Smooth muscle cell (in vitro differentiated cells): ENCODE data around the gene FAM174C. TPM values are rescaled to one million over a fixed set of nuclear protein-coding genes. Genes with fewer than 3 reads are reported as not detected.

ENCODE experiments used
- DNase-seq: peaks from one replicate; lab custom pipeline; 2025; ENCODE audit not compliant: unreplicated experiment; lab: John Stamatoyannopoulos, UW
- H2AFZ ChIP-seq: fragments of 200-600 bp; sonication (generic); 2 replicates; pipeline ENCODE4 v1.6.0; 2016; ENCODE audit warnings: antibody characterized with exemption, low read depth, mild to moderate bottlenecking
- H3F3A ChIP-seq: fragments of 200-600 bp; sonication (generic); 2 replicates; pipeline ENCODE4 v1.6.0; 2017; ENCODE audit warnings: antibody characterized with exemption, low read depth
- H3K27ac ChIP-seq: fragments of 200-600 bp; sonication (generic); 2 replicates; pipeline ENCODE4 v1.5.1; 2016; ENCODE audit warnings: low read depth, mild to moderate bottlenecking
- H3K27me3 ChIP-seq: fragments of 200-600 bp; sonication (generic); 2 replicates; pipeline ENCODE4 v1.6.1; 2016; ENCODE audit warnings: low read depth, mild to moderate bottlenecking
- H3K36me3 ChIP-seq: fragments of 200-600 bp; sonication (generic); 2 replicates; pipeline ENCODE4 v1.5.1; 2016; ENCODE audit warnings: low read depth
- H3K4me1 ChIP-seq: fragments of 200-600 bp; sonication (generic); 2 replicates; pipeline ENCODE4 v1.5.1; 2016; ENCODE audit warnings: low read depth
- H3K4me2 ChIP-seq: fragments of 200-600 bp; sonication (generic); 2 replicates; pipeline ENCODE4 v1.6.0; 2016; ENCODE audit warnings: mild to moderate bottlenecking
- H3K4me3 ChIP-seq: fragments of 200-600 bp; sonication (generic); 2 replicates; pipeline ENCODE4 v1.5.1; 2016; ENCODE audit warnings: mild to moderate bottlenecking
- H3K79me2 ChIP-seq: fragments of 200-600 bp; sonication (generic); 2 replicates; pipeline ENCODE4 v1.6.0; 2016; ENCODE audit warnings: low read depth, mild to moderate bottlenecking
- H3K9ac ChIP-seq: fragments of 200-600 bp; sonication (generic); 2 replicates; pipeline ENCODE4 v1.6.0; 2016; ENCODE audit warnings: low read depth
- H3K9me3 ChIP-seq: fragments of 200-600 bp; sonication (generic); replicated peaks from 2 replicates; pipeline ENCODE4 v1.5.1; 2016; ENCODE audit warnings: low read depth
- H4K20me1 ChIP-seq: fragments of 200-600 bp; sonication (generic); 2 replicates; pipeline ENCODE4 v1.6.0; 2016; ENCODE audit warnings: low read depth
- CTCF ChIP-seq: fragments of 200-600 bp; sonication (generic); IDR thresholded peaks from 2 replicates; pipeline ENCODE4 v1.5.1; 2017; ENCODE audit warnings: borderline replicate concordance, mild to moderate bottlenecking, antibody characterized with exemption; ENCODE audit not compliant: insufficient read depth, poor library complexity, severe bottlenecking
- WGBS: methylation state at CpG from one replicate; pipeline ENCODE4 v1.1.7; 2016; ENCODE audit warnings: low lambda C conversion rate; 5-methylcytosine and 5-hydroxymethylcytosine counted together
- polyA plus RNA-seq: library from polyadenylated mRNA; unstranded; fragments of >200 nt; fragmentation: Nextera tagmentation; extraction: Ambion mirVana; gene quantifications from 2 replicates; pipeline ENCODE4 v1.2.1, GENCODE V29; 2016
- total RNA-seq: library from RNA; depleted of rRNA; stranded (reverse); fragments of >200 nt; gene quantifications from 2 replicates; pipeline ENCODE4 v1.2.3, GENCODE V29; 2014

Gene FAM174C
- total and polyA plus RNA-seq, 2 experiments from 2014 or later: 41.5 to 75.6 TPM

DNA sequence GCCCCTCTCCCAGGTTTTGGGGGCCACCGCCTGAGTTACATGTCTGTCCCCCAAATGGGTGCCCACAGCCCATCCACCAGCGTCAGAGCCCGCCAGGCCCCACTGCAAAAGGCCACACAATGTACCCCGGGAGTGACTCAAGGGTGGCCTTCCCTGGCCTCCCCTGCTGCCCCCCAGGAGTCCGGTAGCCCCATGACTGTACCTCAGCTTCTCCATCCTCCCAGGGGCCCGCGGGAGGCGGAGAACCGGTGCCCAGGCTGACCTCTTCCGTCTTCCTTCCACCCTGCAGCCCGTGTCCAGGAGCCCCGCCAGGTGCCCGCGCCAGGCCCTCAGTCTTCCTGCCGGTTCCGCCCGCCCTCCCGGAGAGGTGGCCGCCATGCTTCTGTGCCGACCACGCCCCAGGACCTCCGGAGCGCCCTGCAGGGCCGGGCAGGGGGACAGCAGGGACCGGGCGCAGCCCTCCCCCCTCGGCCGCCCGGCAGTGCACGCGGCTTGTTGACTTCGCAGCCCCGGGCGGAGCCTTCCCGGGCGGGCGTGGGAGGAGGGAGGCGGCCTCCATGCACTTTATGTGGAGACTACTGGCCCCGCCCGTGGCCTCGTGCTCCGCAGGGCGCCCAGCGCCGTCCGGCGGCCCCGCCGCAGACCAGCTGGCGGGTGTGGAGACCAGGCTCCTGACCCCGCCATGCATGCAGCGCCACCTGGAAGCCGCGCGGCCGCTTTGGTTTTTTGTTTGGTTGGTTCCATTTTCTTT is 47.9 kb upstream of the FAM174C start:
- H2AFZ ChIP-seq: no peak overlapping the region

GRCh38 chr19:1228161-1228957 is 47.0 kb upstream of the FAM174C start:
- 97% methylated on average over 60 of the region's 100 CpGs for whole genome bisulfite sequencing
- Histone ChIP-seq H3K9ac (no peak overlapping the region), H3K79me2 (no peaks in the 10 kb centered on the region), H3F3A (peaks cover 8% of the 10 kb centered on the region), H3K4me3 (no peak overlapping the region), H3K27me3 (no peaks in the 10 kb centered on the region), H3K4me2 (no peak overlapping the region), H2AFZ (no peak overlapping the region), H3K4me1 (no peaks in the 10 kb centered on the region), H3K9me3 (no peaks in the 10 kb centered on the region), H3K27ac (no peak overlapping the region), H4K20me1 (peaks cover 46% of the 10 kb centered on the region), H3K36me3 (no peaks in the 10 kb centered on the region)
- no peak for DNase-seq
- no peak for TF ChIP-seq CTCF

More for the DNA sequence above, 47.9 kb upstream of the FAM174C start:
- Histone ChIP-seq H3K9ac (no peak overlapping the region), H3K27me3 (no peaks in the 10 kb centered on the region), H3K4me1 (no peaks in the 10 kb centered on the region), H3K27ac (no peak overlapping the region), H4K20me1 (peaks cover 42% of the 10 kb centered on the region), H3K36me3 (no peaks in the 10 kb centered on the region), H3F3A (peaks cover 3% of the 10 kb centered on the region), H3K9me3 (no peaks in the 10 kb centered on the region), H3K4me3 (no peak overlapping the region), H3K4me2 (no peak overlapping the region), H3K79me2 (no peaks in the 10 kb centered on the region)
- WGBS: 94% methylated on average over 55 of the region's 56 CpGs
- TF ChIP-seq CTCF: no peak
- DNase-seq: no peak

- Histone ChIP-seq H3K79me2 (no peaks in the 10 kb centered on the region), H3K27ac (no peak overlapping the region), H3K27me3 (no peaks in the 10 kb centered on the region), H3K4me2 (no peak overlapping the region), H3K9me3 (no peaks in the 10 kb centered on the region), H3K36me3 (no peaks in the 10 kb centered on the region), H3K9ac (no peak overlapping the region), H2AFZ (no peak overlapping the region), H3F3A (peaks cover 8% of the 10 kb centered on the region), H3K4me3 (no peak overlapping the region), H3K4me1 (no peaks in the 10 kb centered on the region), H4K20me1 (peaks cover 52% of the 10 kb centered on the region)
- WGBS: 98% methylated on average over 89 of the region's 158 CpGs
- TF ChIP-seq CTCF: no peak
- DNase-seq: no peak
Measured at GRCh38 chr19:1229056-1229923, 46.0 kb upstream of the FAM174C start.
